HEK293T (cell line): Measurements from ENCODE around the gene TNFRSF11A.

ENCODE experiments used
- CTCF ChIA-PET: fragments of 350-600 bp; formaldehyde crosslinking; extraction: SDS; loops from one replicate; lab custom pipeline; 2021; ENCODE audit warnings: antibody characterized with exemption, inconsistent platforms; lab: Yijun Ruan, JAX
- POLR2A ChIA-PET: fragments of 350-600 bp; formaldehyde crosslinking; extraction: SDS; loops from one replicate; lab custom pipeline; 2020; ENCODE audit warnings: antibody characterized with exemption, inconsistent platforms; lab: Yijun Ruan, JAX
- DNase-seq: peaks from one replicate; pipeline ENCODE4 v3.0.0; 2012; ENCODE audit warnings: mixed read lengths; ENCODE audit errors: extremely low spot score
- ARNT ChIP-seq: fragments of 450-650 bp; IDR thresholded peaks from 2 replicates; pipeline ENCODE4 v1.6.1; 2017; ENCODE audit warnings: mild to moderate bottlenecking
- BHLHE40 ChIP-seq: fragments of 450-650 bp; IDR thresholded peaks from 2 replicates; pipeline ENCODE4 v1.6.1; 2016; ENCODE audit warnings: mild to moderate bottlenecking, moderate library complexity, borderline replicate concordance
- CTBP1 ChIP-seq: fragments of 450-650 bp; IDR thresholded peaks from 2 replicates; pipeline ENCODE4 v1.6.1; 2016; ENCODE audit warnings: borderline replicate concordance
- ELF4 ChIP-seq: fragments of 450-650 bp; IDR thresholded peaks from 2 replicates; pipeline ENCODE4 v1.6.1; 2017; ENCODE audit warnings: antibody characterized with exemption
- FOXA1 ChIP-seq: fragments of 450-650 bp; IDR thresholded peaks from 2 replicates; pipeline ENCODE4 v1.6.1; 2016; ENCODE audit warnings: mild to moderate bottlenecking
- FOXK2 ChIP-seq: fragments of 450-650 bp; IDR thresholded peaks from 2 replicates; pipeline ENCODE4 v1.6.1; 2016; ENCODE audit warnings: mild to moderate bottlenecking
- FOXM1 ChIP-seq: fragments of 450-650 bp; IDR thresholded peaks from 2 replicates; pipeline ENCODE4 v1.6.1; 2017; ENCODE audit warnings: mild to moderate bottlenecking, borderline replicate concordance
- HDGF ChIP-seq: fragments of 450-650 bp; IDR thresholded peaks from 2 replicates; pipeline ENCODE4 v1.6.1; 2017; ENCODE audit warnings: antibody characterized with exemption, borderline replicate concordance
- L3MBTL2 ChIP-seq: fragments of 450-650 bp; conservative IDR thresholded peaks from 2 replicates; pipeline ENCODE4 v1.6.1; 2016; ENCODE audit warnings: mild to moderate bottlenecking
- LEF1 ChIP-seq: fragments of 450-650 bp; IDR thresholded peaks from 2 replicates; pipeline ENCODE4 v1.6.1; 2017; ENCODE audit warnings: mild to moderate bottlenecking, borderline replicate concordance
- NFRKB ChIP-seq: fragments of 450-650 bp; IDR thresholded peaks from 2 replicates; pipeline ENCODE4 v1.6.1; 2016; ENCODE audit warnings: mild to moderate bottlenecking, moderate library complexity
- PKNOX1 ChIP-seq: fragments of 450-650 bp; IDR thresholded peaks from 2 replicates; pipeline ENCODE4 v1.6.1; 2016
- SP1 ChIP-seq: fragments of 450-650 bp; IDR thresholded peaks from 2 replicates; pipeline ENCODE4 v1.6.1; 2017
- SUZ12 ChIP-seq: fragments of 450-650 bp; IDR thresholded peaks from 2 replicates; pipeline ENCODE4 v1.6.1; 2016; ENCODE audit warnings: mild to moderate bottlenecking
- TARDBP ChIP-seq: fragments of 450-650 bp; IDR thresholded peaks from 2 replicates; pipeline ENCODE4 v1.6.1; 2016
- ZNF384 ChIP-seq: fragments of 450-650 bp; IDR thresholded peaks from 2 replicates; pipeline ENCODE4 v1.6.1; 2016

TNFRSF11A gene

DNA sequence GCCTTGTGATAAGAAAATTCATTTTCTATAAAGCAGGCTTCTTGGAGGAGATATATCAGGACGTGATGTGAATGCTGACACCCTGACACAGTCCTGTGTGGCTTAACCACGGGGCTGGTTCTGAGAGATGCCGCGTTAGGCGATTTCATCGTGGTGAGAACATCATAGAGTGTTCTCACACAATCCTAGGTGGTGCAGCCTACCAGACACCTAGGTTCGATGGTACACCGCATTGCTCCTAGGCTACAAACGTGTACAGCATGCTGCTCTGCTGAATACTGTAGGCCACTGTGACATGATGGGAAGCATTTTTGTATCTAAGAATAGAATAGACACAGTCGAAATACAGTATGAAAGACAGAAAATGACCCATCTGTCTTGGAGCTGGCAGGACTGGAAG is 82.5 kb downstream of the TNFRSF11A start:
- ChIA-PET POLR2A (no interaction called here), CTCF (no interaction called here)
- no peak for TF ChIP-seq FOXA1
- no peak for TF ChIP-seq CTBP1
- no peak for TF ChIP-seq PKNOX1
- TF ChIP-seq L3MBTL2, result no peak
- TF ChIP-seq FOXK2, result no peak
- TF ChIP-seq BHLHE40, result no peak
- TF ChIP-seq TARDBP, result no peak
- no peak for TF ChIP-seq SP1
- TF ChIP-seq ZNF384, result no peak
- no peak for TF ChIP-seq SUZ12
- no peak for TF ChIP-seq HDGF
- TF ChIP-seq LEF1, result no peak
- TF ChIP-seq ELF4, result no peak
- TF ChIP-seq FOXM1, result no peak
- TF ChIP-seq NFRKB, result no peak
- no peak for DNase-seq

GRCh38 chr18:62409821-62410220 is 84.7 kb downstream of the TNFRSF11A start:
- TF ChIP-seq HDGF, result no peak
- TF ChIP-seq PKNOX1, result no peak
- TF ChIP-seq ZNF384, result no peak
- TF ChIP-seq BHLHE40, result no peak
- TF ChIP-seq FOXK2, result no peak
- no peak for TF ChIP-seq FOXA1
- TF ChIP-seq NFRKB, result no peak
- no peak for TF ChIP-seq SP1
- no peak for TF ChIP-seq LEF1
- ChIA-PET CTCF (no interaction called here), POLR2A (no interaction called here)
- no peak for DNase-seq

- no peak for DNase-seq
- TF ChIP-seq FOXM1 (no peak), SUZ12 (no peak), L3MBTL2 (no peak), LEF1 (no peak), CTBP1 (no peak), HDGF (no peak), NFRKB (no peak), FOXA1 (no peak), FOXK2 (no peak), ELF4 (no peak), ZNF384 (no peak), BHLHE40 (no peak), SP1 (no peak), PKNOX1 (no peak), ARNT (no peak), TARDBP (no peak)
- ChIA-PET POLR2A (no interaction called here), CTCF (no interaction called here)
Measured at GRCh38 chr18:62412231-62412979, 87.3 kb downstream of the TNFRSF11A start.

- no peak for TF ChIP-seq FOXM1
- no peak for TF ChIP-seq LEF1
- no peak for TF ChIP-seq HDGF
- TF ChIP-seq L3MBTL2, result no peak
- no peak for TF ChIP-seq SUZ12
- TF ChIP-seq TARDBP, result no peak
- TF ChIP-seq PKNOX1, result no peak
- no peak for TF ChIP-seq CTBP1
- TF ChIP-seq FOXK2, result no peak
- TF ChIP-seq ARNT, result no peak
- no peak for TF ChIP-seq ZNF384
- TF ChIP-seq FOXA1, result no peak
- TF ChIP-seq ELF4, result no peak
- DNase-seq, result no peak
- ChIA-PET POLR2A (no interaction called here), CTCF (interaction anchor here (0.6 kb wide), 1 partner anchor 9 kb away, joined by 3 read pairs; no protein-coding TSS in a partner anchor)
Measured at GRCh38 chr18:62413206-62413605, 88.1 kb downstream of the TNFRSF11A start.

GRCh38 chr18:62418258-62418657 is 93.1 kb downstream of the TNFRSF11A start:
- DNase-seq, result no peak
- TF ChIP-seq ELF4, result no peak
- TF ChIP-seq SP1, result no peak
- TF ChIP-seq LEF1, result no peak
- TF ChIP-seq ZNF384, result no peak
- TF ChIP-seq NFRKB, result no peak
- no peak for TF ChIP-seq FOXM1
- no peak for TF ChIP-seq PKNOX1
- no peak for TF ChIP-seq TARDBP
- no peak for TF ChIP-seq FOXK2
- TF ChIP-seq SUZ12, result no peak
- no peak for TF ChIP-seq HDGF
- no peak for TF ChIP-seq CTBP1
- no peak for TF ChIP-seq BHLHE40
- TF ChIP-seq FOXA1, result no peak
- no peak for TF ChIP-seq ARNT
- ChIA-PET POLR2A (no interaction called here), CTCF (no interaction called here)
